SK-N-SH (cell line): ENCODE results near the gene SOD1.

Experiments used
- CHD2 ChIP-seq: fragments of 150-350 bp; IDR thresholded peaks from 2 replicates; pipeline ENCODE4 v1.6.1; 2018; ENCODE audit warnings: low read length; ENCODE audit not compliant: partially characterized antibody
- CTCF ChIP-seq: fragments of 200-600 bp; sonication (generic); IDR thresholded peaks from 2 replicates; pipeline ENCODE4 v1.6.1; 2017; ENCODE audit warnings: antibody characterized with exemption, mild to moderate bottlenecking, moderate library complexity
- EZH2phosphoT487 ChIP-seq: fragments of 200-600 bp; sonication (generic); IDR thresholded peaks from 2 replicates; pipeline ENCODE4 v1.6.1; 2017; ENCODE audit warnings: low read depth, mixed run types, mild to moderate bottlenecking, antibody characterized with exemption, moderate library complexity, borderline replicate concordance
- JUND ChIP-seq: IDR thresholded peaks from 2 replicates; pipeline ENCODE4 v1.4.0; 2012
- MAX ChIP-seq: IDR thresholded peaks from 2 replicates; pipeline ENCODE4 v1.4.0; 2012; ENCODE audit warnings: low read depth
- RAD21 ChIP-seq: IDR thresholded peaks from 2 replicates; pipeline ENCODE4 v1.6.1; 2012; ENCODE audit warnings: mild to moderate bottlenecking, low read length
- REST ChIP-seq: IDR thresholded peaks from 2 replicates; pipeline ENCODE4 v1.6.1; 2012; ENCODE audit warnings: mild to moderate bottlenecking, low read depth, low read length, moderate library complexity
- TEAD4 ChIP-seq: IDR thresholded peaks from 2 replicates; pipeline ENCODE4 v1.4.0; 2012; ENCODE audit warnings: mild to moderate bottlenecking, borderline replicate concordance; ENCODE audit not compliant: insufficient read depth
- USF2 ChIP-seq: fragments of 150-350 bp; IDR thresholded peaks from 2 replicates; pipeline ENCODE4 v1.6.1; 2017; ENCODE audit warnings: antibody characterized with exemption, low read length, low read depth, borderline replicate concordance
- ZBTB33 ChIP-seq: IDR thresholded peaks from 2 replicates; pipeline ENCODE4 v1.4.0; 2012; ENCODE audit warnings: low read depth, borderline replicate concordance

- TF ChIP-seq JUND (no peak), RAD21 (no peak), CTCF (no peak), MAX (no peak), USF2 (no peak), ZBTB33 (no peak), TEAD4 (no peak), CHD2 (no peak), REST (no peak), EZH2phosphoT487 (no peak)
Measured at GRCh38 chr21:31658053-31658452, 1.4 kb upstream of the SOD1 start.
